ENCODE data around the gene GPR158.

The GPR158 gene

DNA sequence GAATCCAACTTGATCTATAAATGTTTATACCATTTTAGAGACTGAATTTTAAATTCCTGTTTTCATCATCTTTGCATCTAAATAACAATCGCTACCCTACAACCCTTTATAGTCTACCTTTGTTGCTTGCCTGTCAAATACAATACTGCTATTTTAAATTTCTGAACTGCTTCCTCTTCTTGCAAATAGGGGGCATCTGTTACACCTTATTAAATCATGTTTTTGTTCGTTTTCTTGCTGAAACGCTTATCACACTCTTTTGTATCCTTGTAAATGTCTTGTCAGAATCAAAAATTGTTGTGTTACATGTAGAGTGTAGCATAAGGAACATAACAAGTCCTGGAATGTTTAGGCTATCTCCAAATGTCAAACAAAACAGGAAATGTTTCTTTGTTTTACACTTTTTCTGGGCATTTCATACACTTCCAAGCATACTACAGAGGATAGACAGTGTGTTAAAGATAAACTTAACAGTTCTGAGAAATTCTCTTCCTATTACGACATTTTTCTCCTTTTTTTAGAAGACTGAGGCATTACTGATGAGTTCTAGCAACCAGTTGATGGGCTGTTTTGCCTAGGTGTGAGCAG is 281.3 kb downstream of the GPR158 start:
- TF ChIP-seq PPARA (CRISPR knock-in tag; IDR thresholded peaks at IDR 0.05; ENCODE audit: borderline replicate concordance) (no peak), ZNF70 (CRISPR knock-in tag; IDR thresholded peaks at IDR 0.05) (no peak)
- TF ChIP-seq, protein P1, sequence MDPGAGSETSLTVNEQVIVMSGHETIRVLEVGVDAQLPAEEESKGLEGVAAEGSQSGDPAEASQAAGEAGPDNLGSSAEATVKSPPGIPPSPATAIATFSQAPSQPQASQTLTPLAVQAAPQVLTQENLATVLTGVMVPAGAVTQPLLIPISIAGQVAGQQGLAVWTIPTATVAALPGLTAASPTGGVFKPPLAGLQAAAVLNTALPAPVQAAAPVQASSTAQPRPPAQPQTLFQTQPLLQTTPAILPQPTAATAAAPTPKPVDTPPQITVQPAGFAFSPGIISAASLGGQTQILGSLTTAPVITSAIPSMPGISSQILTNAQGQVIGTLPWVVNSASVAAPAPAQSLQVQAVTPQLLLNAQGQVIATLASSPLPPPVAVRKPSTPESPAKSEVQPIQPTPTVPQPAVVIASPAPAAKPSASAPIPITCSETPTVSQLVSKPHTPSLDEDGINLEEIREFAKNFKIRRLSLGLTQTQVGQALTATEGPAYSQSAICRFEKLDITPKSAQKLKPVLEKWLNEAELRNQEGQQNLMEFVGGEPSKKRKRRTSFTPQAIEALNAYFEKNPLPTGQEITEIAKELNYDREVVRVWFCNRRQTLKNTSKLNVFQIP (CRISPR knock-in tag; IDR thresholded peaks at IDR 0.05; ENCODE audit: borderline replicate concordance, low read depth): no peak
- TF ChIP-seq, protein P2, sequence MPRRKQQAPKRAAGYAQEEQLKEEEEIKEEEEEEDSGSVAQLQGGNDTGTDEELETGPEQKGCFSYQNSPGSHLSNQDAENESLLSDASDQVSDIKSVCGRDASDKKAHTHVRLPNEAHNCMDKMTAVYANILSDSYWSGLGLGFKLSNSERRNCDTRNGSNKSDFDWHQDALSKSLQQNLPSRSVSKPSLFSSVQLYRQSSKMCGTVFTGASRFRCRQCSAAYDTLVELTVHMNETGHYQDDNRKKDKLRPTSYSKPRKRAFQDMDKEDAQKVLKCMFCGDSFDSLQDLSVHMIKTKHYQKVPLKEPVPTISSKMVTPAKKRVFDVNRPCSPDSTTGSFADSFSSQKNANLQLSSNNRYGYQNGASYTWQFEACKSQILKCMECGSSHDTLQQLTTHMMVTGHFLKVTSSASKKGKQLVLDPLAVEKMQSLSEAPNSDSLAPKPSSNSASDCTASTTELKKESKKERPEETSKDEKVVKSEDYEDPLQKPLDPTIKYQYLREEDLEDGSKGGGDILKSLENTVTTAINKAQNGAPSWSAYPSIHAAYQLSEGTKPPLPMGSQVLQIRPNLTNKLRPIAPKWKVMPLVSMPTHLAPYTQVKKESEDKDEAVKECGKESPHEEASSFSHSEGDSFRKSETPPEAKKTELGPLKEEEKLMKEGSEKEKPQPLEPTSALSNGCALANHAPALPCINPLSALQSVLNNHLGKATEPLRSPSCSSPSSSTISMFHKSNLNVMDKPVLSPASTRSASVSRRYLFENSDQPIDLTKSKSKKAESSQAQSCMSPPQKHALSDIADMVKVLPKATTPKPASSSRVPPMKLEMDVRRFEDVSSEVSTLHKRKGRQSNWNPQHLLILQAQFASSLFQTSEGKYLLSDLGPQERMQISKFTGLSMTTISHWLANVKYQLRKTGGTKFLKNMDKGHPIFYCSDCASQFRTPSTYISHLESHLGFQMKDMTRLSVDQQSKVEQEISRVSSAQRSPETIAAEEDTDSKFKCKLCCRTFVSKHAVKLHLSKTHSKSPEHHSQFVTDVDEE (CRISPR knock-in tag; IDR thresholded peaks at IDR 0.05): no peak
- ATAC-seq: no peak

DNA sequence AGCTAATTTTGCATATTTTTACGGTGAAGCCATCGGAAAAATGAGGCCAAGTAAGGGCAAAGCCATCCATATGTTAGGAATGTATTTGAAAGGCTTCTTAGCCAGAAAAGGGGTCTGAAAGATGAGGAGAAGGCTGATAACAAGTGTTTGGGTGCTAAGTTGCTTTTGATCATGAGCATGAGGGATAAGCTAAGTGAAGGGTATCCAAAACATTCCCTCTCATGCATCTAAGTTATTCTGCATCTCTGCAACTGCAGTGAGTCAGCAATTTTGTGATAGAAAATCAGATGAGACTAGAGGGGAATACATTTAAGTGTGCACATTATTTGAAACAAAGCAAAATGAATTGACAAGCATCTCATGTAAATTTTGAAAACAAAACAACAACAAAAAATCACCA is 282.8 kb downstream of the GPR158 start:
- TF ChIP-seq SNAI2 (CRISPR knock-in tag; IDR thresholded peaks at IDR 0.05): no peak
- no peak for TF ChIP-seq ZNF8 (CRISPR knock-in tag; IDR thresholded peaks at IDR 0.05)
- TF ChIP-seq, protein P3, sequence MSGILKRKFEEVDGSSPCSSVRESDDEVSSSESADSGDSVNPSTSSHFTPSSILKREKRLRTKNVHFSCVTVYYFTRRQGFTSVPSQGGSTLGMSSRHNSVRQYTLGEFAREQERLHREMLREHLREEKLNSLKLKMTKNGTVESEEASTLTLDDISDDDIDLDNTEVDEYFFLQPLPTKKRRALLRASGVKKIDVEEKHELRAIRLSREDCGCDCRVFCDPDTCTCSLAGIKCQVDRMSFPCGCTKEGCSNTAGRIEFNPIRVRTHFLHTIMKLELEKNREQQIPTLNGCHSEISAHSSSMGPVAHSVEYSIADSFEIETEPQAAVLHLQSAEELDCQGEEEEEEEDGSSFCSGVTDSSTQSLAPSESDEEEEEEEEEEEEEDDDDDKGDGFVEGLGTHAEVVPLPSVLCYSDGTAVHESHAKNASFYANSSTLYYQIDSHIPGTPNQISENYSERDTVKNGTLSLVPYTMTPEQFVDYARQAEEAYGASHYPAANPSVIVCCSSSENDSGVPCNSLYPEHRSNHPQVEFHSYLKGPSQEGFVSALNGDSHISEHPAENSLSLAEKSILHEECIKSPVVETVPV (CRISPR knock-in tag; IDR thresholded peaks at IDR 0.05): no peak
- TF ChIP-seq, protein P1 (CRISPR knock-in tag; IDR thresholded peaks at IDR 0.05; ENCODE audit: borderline replicate concordance, low read depth): no peak
- TF ChIP-seq ESRRG (CRISPR knock-in tag; IDR thresholded peaks at IDR 0.05): no peak
- no peak for TF ChIP-seq ARNTL (CRISPR knock-in tag; IDR thresholded peaks at IDR 0.05; ENCODE audit: borderline replicate concordance, low read depth)
- TF ChIP-seq, protein P4, sequence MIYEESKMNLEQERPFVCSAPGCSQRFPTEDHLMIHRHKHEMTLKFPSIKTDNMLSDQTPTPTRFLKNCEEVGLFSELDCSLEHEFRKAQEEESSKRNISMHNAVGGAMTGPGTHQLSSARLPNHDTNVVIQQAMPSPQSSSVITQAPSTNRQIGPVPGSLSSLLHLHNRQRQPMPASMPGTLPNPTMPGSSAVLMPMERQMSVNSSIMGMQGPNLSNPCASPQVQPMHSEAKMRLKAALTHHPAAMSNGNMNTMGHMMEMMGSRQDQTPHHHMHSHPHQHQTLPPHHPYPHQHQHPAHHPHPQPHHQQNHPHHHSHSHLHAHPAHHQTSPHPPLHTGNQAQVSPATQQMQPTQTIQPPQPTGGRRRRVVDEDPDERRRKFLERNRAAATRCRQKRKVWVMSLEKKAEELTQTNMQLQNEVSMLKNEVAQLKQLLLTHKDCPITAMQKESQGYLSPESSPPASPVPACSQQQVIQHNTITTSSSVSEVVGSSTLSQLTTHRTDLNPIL (CRISPR knock-in tag; IDR thresholded peaks at IDR 0.05; ENCODE audit: low read depth): no peak
- TF ChIP-seq ZFP30 (CRISPR knock-in tag; IDR thresholded peaks at IDR 0.05): no peak
- TF ChIP-seq PPARA (CRISPR knock-in tag; IDR thresholded peaks at IDR 0.05; ENCODE audit: borderline replicate concordance): no peak
- TF ChIP-seq BACH2 (CRISPR knock-in tag; IDR thresholded peaks at IDR 0.05; ENCODE audit: borderline replicate concordance): no peak
- no peak for TF ChIP-seq CSDC2 (CRISPR knock-in tag; IDR thresholded peaks at IDR 0.05)
- no peak for TF ChIP-seq ZFP3 (CRISPR knock-in tag; IDR thresholded peaks at IDR 0.05)
- TF ChIP-seq ISL1 (CRISPR knock-in tag; IDR thresholded peaks at IDR 0.05): no peak
- TF ChIP-seq ZNF565 (CRISPR knock-in tag; conservative IDR thresholded peaks at IDR 0.05; ENCODE audit: low read depth): no peak
- no peak for TF ChIP-seq RARB (CRISPR knock-in tag; IDR thresholded peaks at IDR 0.05)
- TF ChIP-seq GLIS3 (CRISPR knock-in tag; IDR thresholded peaks at IDR 0.05): no peak
- TF ChIP-seq TOX (CRISPR knock-in tag; IDR thresholded peaks at IDR 0.05; ENCODE audit: borderline replicate concordance): no peak
- TF ChIP-seq, protein P5, sequence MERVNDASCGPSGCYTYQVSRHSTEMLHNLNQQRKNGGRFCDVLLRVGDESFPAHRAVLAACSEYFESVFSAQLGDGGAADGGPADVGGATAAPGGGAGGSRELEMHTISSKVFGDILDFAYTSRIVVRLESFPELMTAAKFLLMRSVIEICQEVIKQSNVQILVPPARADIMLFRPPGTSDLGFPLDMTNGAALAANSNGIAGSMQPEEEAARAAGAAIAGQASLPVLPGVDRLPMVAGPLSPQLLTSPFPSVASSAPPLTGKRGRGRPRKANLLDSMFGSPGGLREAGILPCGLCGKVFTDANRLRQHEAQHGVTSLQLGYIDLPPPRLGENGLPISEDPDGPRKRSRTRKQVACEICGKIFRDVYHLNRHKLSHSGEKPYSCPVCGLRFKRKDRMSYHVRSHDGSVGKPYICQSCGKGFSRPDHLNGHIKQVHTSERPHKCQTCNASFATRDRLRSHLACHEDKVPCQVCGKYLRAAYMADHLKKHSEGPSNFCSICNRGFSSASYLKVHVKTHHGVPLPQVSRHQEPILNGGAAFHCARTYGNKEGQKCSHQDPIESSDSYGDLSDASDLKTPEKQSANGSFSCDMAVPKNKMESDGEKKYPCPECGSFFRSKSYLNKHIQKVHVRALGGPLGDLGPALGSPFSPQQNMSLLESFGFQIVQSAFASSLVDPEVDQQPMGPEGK (CRISPR knock-in tag; IDR thresholded peaks at IDR 0.05; ENCODE audit: borderline replicate concordance): no peak
- ATAC-seq: no peak
